Stomach (tissue), 9 donors: ENCODE results near the gene DYSF. TPM values are rescaled to one million over a fixed set of nuclear protein-coding genes. Genes with fewer than 3 reads are reported as not detected.

Experiments
- DNase-seq, 2 donors: peaks; one replicate each; pipeline versions ENCODE4 v3.0.0 to v3.0.0-alpha.2; 2013 to 2019
- H3K27ac ChIP-seq, 5 donors: fragments of 200-600 bp in 4 of 5; sonication (generic) in 4 of 5; one replicate each; pipeline ENCODE4 v1.5.1; 2013 to 2019; ENCODE audit warnings: mild to moderate bottlenecking in 1 of 5, moderate library complexity in 1 of 5
- H3K27me3 ChIP-seq, 3 donors: fragments of 200-600 bp; sonication (generic); one replicate each; pipeline ENCODE4 v1.5.1; 2017 to 2019; ENCODE audit warnings: mixed run types in 1 of 3
- H3K36me3 ChIP-seq, 4 donors: fragments of 200-600 bp; sonication (generic); 1 replicate in 3 of 4; 2 replicates in 1 of 4; pipeline ENCODE4 v1.5.1; 2016 to 2019
- H3K4me1 ChIP-seq, 4 donors: fragments of 200-600 bp; sonication (generic); one replicate each; pipeline ENCODE4 v1.5.1; 2016 to 2019
- H3K4me3 ChIP-seq, 4 donors: fragments of 200-600 bp; sonication (generic) in 3 of 4; one replicate each; pipeline ENCODE4 v1.5.1; 2016 to 2019; ENCODE audit warnings: mild to moderate bottlenecking in 1 of 4
- H3K9me3 ChIP-seq, 4 donors: fragments of 200-600 bp; sonication (generic); one replicate each; pipeline ENCODE4 v1.5.1; 2016 to 2019
- CTCF ChIP-seq, 7 experiments: fragments of 450-650 bp in 4 of 7; fragments of 200-600 bp in 3 of 7; sonication (generic) in 3 of 7; IDR thresholded peaks; one replicate each; pipeline ENCODE4 v1.5.1; 2016 to 2019; ENCODE audit warnings: antibody characterized with exemption in 7 of 7, control low read depth in 2 of 7, mild to moderate bottlenecking in 1 of 7
- EP300 ChIP-seq: sonication (generic); formaldehyde crosslinking; IDR thresholded peaks from one replicate; pipeline ENCODE4 v1.6.1; 2017; ENCODE audit warnings: antibody characterized with exemption
- POLR2A ChIP-seq, 4 donors: fragments of 450-650 bp; IDR thresholded peaks; one replicate each; pipeline ENCODE4 v1.6.1; 2016; ENCODE audit warnings: antibody characterized with exemption in 4 of 4, control low read depth in 2 of 4, mild to moderate bottlenecking in 1 of 4, moderate library complexity in 1 of 4
- POLR2AphosphoS5 ChIP-seq, 3 donors: sonication (generic); formaldehyde crosslinking; IDR thresholded peaks; one replicate each; pipeline ENCODE4 v1.6.1; 2016; ENCODE audit warnings: antibody characterized with exemption in 3 of 3
- WGBS, 5 donors: extraction: QIAGEN DNeasy Blood & Tissue Kit in 3 of 5; methylation state at CpG; one replicate each; pipeline versions ENCODE4 v1.1.5 to v1.1.7; 2013 to 2018; 5-methylcytosine and 5-hydroxymethylcytosine counted together
- intact Hi-C: fragments of 100-400 bp; cut with DNase I; formaldehyde crosslinking; loops from one replicate; pipeline ENCODE4 v1.15.1; 2023; ENCODE audit warnings: low total_unique reads
- polyA plus RNA-seq, 3 donors: library from polyadenylated mRNA; stranded (reverse); fragments of 200-250 nt; gene quantifications; one replicate each; pipeline ENCODE4 v1.2.3, GENCODE V29; 2013
- total RNA-seq, 5 donors: library from RNA; depleted of rRNA; stranded (reverse); fragments of >200 nt; gene quantifications; one replicate each; pipeline versions ENCODE4 v1.1.0 to v1.2.3, GENCODE V29; 2014 to 2016
- donor health status: healthy with polysubstance abuse.
- donor health status: Bipolar disorder and iron deficiency.
- donor health status: healthy.

DYSF gene
- total and polyA plus RNA-seq, 8 donors, result 2.1 to 13.4 (median 6.1) TPM

DNA sequence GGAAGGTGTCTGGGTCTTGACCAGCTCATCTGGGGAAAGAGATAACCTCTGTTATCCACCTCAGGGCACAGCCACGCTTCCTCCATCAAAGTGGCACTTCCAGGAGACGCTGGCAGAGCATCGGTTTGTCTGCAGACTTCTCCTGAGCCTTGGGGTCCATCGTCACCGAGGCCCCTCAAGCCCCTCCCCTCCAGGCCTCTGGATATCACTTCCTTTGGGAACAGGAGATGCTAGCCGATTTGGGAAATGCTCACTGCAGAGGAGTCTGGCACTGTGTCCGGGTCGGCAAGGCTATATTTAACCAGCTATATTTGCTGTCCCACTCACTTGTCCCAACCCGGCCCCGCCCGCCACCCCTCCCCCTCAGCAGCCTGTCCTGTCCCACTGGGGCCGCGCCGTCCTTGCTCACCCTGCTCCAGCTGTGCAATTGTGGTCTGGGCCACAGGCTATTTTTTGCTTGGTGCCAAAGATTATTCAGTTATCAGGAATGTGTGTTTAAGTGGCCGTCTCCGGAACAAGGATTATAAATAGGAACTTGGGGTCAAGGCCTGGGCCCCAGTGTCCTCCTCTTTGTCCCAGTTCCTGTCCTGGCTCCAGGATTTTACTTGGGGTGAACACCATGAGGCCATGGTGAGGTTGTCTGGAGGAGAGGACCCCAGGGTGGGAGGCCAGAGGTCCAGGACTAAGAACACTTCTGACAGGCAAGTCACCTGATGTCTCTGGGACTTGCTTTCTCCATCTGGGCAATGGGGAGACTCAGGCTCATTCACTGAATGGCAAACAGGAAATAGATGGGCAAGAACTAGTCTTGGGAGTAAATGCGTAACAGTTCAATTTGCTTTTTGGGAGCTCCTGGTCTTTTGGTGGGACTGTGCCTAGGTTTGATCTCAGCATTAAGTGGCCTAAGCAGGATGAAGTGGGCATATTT is 263.6 kb downstream of the DYSF start:
- no peaks in the 10 kb centered on the region for H3K27me3 ChIP-seq
- peak overlapping the region in 2 of 5 donors; percentile 38 to 41 for H3K27ac ChIP-seq
- H3K9me3 ChIP-seq, result no peaks in the 10 kb centered on the region
- no peak for TF ChIP-seq POLR2A (IDR thresholded peaks at IDR 0.05)
- peak in 2 of 3 donors; percentile 20 to 58 for TF ChIP-seq POLR2AphosphoS5 (IDR thresholded peaks at IDR 0.05)
- TF ChIP-seq EP300, result no peak
- no peaks in the 10 kb centered on the region for H3K36me3 ChIP-seq
- H3K4me1 ChIP-seq, result peaks cover 7 to 40% (median 20%) of the 10 kb centered on the region in 4 donors
- peak; percentile 43 to 64 for DNase-seq
- 30 to 52% (median 35%) methylated on average over 13 to 17 of the region's 17 CpGs for WGBS, 5 donors
- intact Hi-C loops, result no loop called here
- H3K4me3 ChIP-seq, result no peak overlapping the region

DNA sequence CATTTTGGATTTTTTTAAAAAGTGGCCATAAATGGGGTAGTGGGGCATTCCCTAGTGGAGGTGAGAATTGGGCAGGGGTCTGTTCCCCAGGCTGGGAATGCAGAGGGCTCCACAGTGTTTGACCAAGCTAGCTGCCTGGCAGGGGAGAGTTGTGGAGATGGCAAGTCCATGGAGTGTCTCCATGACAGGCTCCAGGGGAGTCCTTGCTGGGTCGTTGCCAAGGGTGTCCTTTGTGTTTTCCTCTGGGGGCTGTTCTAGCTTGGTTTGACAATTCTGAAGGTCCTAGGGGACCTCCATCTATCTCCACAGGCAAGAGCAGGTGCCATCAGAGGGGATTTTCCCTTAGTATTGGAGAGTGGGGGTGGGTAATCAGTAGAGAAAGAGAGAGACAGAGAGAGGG is 265.3 kb downstream of the DYSF start:
- H3K27ac ChIP-seq, result peak overlapping the region in 1 of 5 donors; percentile 29
- peaks cover 7 to 40% (median 20%) of the 10 kb centered on the region in 4 donors for H3K4me1 ChIP-seq
- H3K4me3 ChIP-seq, result no peak overlapping the region
- H3K27me3 ChIP-seq, result no peaks in the 10 kb centered on the region
- intact Hi-C loops, result no loop called here
- no peaks in the 10 kb centered on the region for H3K9me3 ChIP-seq
- 58 to 89% (median 67%) methylated on average over 1 of the region's 1 CpG for WGBS, 5 donors
- H3K36me3 ChIP-seq, result no peaks in the 10 kb centered on the region
- no peak for DNase-seq
- no peak for TF ChIP-seq CTCF (IDR thresholded peaks at IDR 0.05)
- no peak for TF ChIP-seq EP300
- TF ChIP-seq POLR2AphosphoS5 (IDR thresholded peaks at IDR 0.05), result no peak
- TF ChIP-seq POLR2A (IDR thresholded peaks at IDR 0.05), result no peak

DNA sequence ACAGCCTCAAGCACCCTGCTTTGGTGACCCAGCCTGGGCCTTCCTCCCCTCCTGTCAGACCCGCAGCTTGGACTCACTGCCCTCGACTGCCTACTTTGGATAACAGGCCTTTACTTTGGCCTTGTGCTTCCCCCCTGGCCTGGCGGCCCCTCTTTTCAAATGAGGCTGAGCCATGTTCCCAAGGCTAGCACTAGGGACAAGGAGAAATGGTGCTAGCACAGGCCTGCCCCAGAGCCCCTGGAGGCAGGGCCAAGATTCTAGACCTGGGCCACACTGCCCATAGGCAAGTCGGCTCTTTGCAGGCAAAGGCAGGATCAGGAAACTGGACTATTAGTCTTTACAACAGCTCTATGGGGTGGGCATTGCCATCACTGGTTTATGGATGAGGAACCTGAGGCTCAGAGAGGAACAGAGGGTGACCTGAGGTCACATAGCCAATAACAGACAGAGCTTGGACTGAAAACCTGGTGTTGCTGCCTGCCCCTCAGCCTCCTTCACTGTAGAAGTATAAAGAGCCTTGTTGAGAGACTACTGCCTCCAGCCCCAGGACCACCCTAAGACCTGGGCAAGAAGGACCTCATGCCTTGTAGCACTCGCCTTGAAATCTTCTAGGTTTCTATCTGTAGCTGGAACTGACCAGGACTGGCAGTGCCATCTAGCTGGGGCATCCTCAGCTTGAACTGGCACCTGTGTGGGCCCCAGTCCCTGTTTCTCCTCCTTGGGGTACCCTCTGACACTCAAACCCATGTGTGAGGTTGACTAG is 266.3 kb downstream of the DYSF start:
- WGBS, 5 donors, result 81 to 95% (median 88%) methylated on average over 5 of the region's 5 CpGs
- intact Hi-C loops, result no loop called here
- Histone ChIP-seq H3K27me3 (no peaks in the 10 kb centered on the region), H3K4me1 (peaks cover 7 to 40% (median 20%) of the 10 kb centered on the region in 4 donors), H3K36me3 (no peaks in the 10 kb centered on the region), H3K4me3 (no peak overlapping the region), H3K9me3 (peaks cover 0 to 10% (median 5%) of the 10 kb centered on the region in 4 donors), H3K27ac (peak overlapping the region in 1 of 5 donors; percentile 29)
- no peak for DNase-seq
- no peak for TF ChIP-seq EP300
- no peak for TF ChIP-seq CTCF (IDR thresholded peaks at IDR 0.05)
- TF ChIP-seq POLR2A (IDR thresholded peaks at IDR 0.05), result no peak
- TF ChIP-seq POLR2AphosphoS5 (IDR thresholded peaks at IDR 0.05), result no peak

- no peaks in the 10 kb centered on the region for H3K36me3 ChIP-seq
- no peak for DNase-seq
- peaks cover 7 to 40% (median 20%) of the 10 kb centered on the region in 4 donors for H3K4me1 ChIP-seq
- H3K27me3 ChIP-seq, result no peaks in the 10 kb centered on the region
- no peak overlapping the region for H3K27ac ChIP-seq
- intact Hi-C loops, result no loop called here
- no peak for TF ChIP-seq CTCF (IDR thresholded peaks at IDR 0.05)
- no peak for TF ChIP-seq POLR2AphosphoS5 (IDR thresholded peaks at IDR 0.05)
- no peak for TF ChIP-seq POLR2A (IDR thresholded peaks at IDR 0.05)
- TF ChIP-seq EP300, result no peak
- no peak overlapping the region for H3K4me3 ChIP-seq
- H3K9me3 ChIP-seq, result peaks cover 0 to 15% (median 10%) of the 10 kb centered on the region in 4 donors
Measured at GRCh38 chr2:71720283-71720560, 266.9 kb downstream of the DYSF start.
